ENCODE measurements around the gene ENOX1. TPM values are rescaled to one million over a fixed set of nuclear protein-coding genes. Genes with fewer than 3 reads are reported as not detected.

The ENOX1 gene
- total RNA-seq, 2 donors from 2014 or later = 0.33 TPM; not detected in 1

GRCh38 chr13:43369319-43369718 lies 417.5 kb downstream of the ENOX1 start:
- Histone ChIP-seq H3K27ac (ENCODE audit: low read depth, low read length) (no peak overlapping the region), H3K4me1 (ENCODE audit: control insufficient read depth, insufficient read depth, low read length) (no peaks in the 10 kb centered on the region), H3K9me3 (ENCODE audit: control insufficient read depth, low read length) (no peaks in the 10 kb centered on the region), H3K27me3 (ENCODE audit: control insufficient read depth, insufficient read depth, low read length, poor library complexity, severe bottlenecking) (no peaks in the 10 kb centered on the region), H3K4me3 (ENCODE audit: low read length) (no peak overlapping the region), H3K9ac (ENCODE audit: extremely low read depth, low read length, poor library complexity, severe bottlenecking) (no peak overlapping the region), H3K36me3 (ENCODE audit: control insufficient read depth, insufficient read depth, low read length) (no peaks in the 10 kb centered on the region)
- Mint-ChIP-seq H3K36me3 (ENCODE audit: low read depth) (no peaks in the 10 kb centered on the region), H3K27ac (no peak overlapping the region), H3K4me1 (no peaks in the 10 kb centered on the region), H3K27me3 (ENCODE audit: insufficient read depth) (no peaks in the 10 kb centered on the region), H3K4me3 (no peak overlapping the region), H3K9me3 (no peaks in the 10 kb centered on the region)
- WGBS, 2 experiments (ENCODE audit: insufficient coverage in 1 of 2, insufficient read length in 1 of 2) = 69 to 100% methylated on average over 2 to 4 of the region's 4 CpGs
- no peak for DNase-seq
- no peak for TF ChIP-seq CTCF (conservative IDR thresholded peaks at IDR 0.05)

GRCh38 chr13:43368003-43368402 lies 418.8 kb downstream of the ENOX1 start:
- Histone ChIP-seq H3K9ac (ENCODE audit: extremely low read depth, low read length, poor library complexity, severe bottlenecking) (no peak overlapping the region), H3K36me3 (ENCODE audit: control insufficient read depth, insufficient read depth, low read length) (no peaks in the 10 kb centered on the region), H3K27ac (ENCODE audit: low read depth, low read length) (no peak overlapping the region), H3K27me3 (ENCODE audit: control insufficient read depth, insufficient read depth, low read length, poor library complexity, severe bottlenecking) (no peaks in the 10 kb centered on the region), H3K9me3 (ENCODE audit: control insufficient read depth, low read length) (no peaks in the 10 kb centered on the region), H3K4me1 (ENCODE audit: control insufficient read depth, insufficient read depth, low read length) (no peaks in the 10 kb centered on the region), H3K4me3 (ENCODE audit: low read length) (no peak overlapping the region)
- DNase-seq = no peak
- Mint-ChIP-seq H3K4me1 (no peaks in the 10 kb centered on the region), H3K4me3 (no peak overlapping the region), H3K9me3 (no peaks in the 10 kb centered on the region), H3K27me3 (ENCODE audit: insufficient read depth) (no peaks in the 10 kb centered on the region), H3K27ac (no peak overlapping the region), H3K36me3 (ENCODE audit: low read depth) (no peaks in the 10 kb centered on the region)
- no peak for TF ChIP-seq CTCF (conservative IDR thresholded peaks at IDR 0.05)
- WGBS, 2 experiments (ENCODE audit: insufficient coverage in 1 of 2, insufficient read length in 1 of 2) = 75 to 76% methylated on average over 2 to 3 of the region's 3 CpGs

GRCh38 chr13:43365039-43365344 lies 421.8 kb downstream of the ENOX1 start:
- Histone ChIP-seq H3K4me1 (ENCODE audit: control insufficient read depth, insufficient read depth, low read length) (no peaks in the 10 kb centered on the region), H3K9ac (ENCODE audit: extremely low read depth, low read length, poor library complexity, severe bottlenecking) (no peak overlapping the region), H3K27ac (ENCODE audit: low read depth, low read length) (peak overlapping the region; percentile 5)

More at GRCh38 chr13:43365039-43365344, 421.8 kb downstream of the ENOX1 start:
- Histone ChIP-seq H3K27me3 (ENCODE audit: control insufficient read depth, insufficient read depth, low read length, poor library complexity, severe bottlenecking) (no peaks in the 10 kb centered on the region), H3K36me3 (ENCODE audit: control insufficient read depth, insufficient read depth, low read length) (no peaks in the 10 kb centered on the region), H3K9me3 (ENCODE audit: control insufficient read depth, low read length) (no peaks in the 10 kb centered on the region), H3K4me3 (ENCODE audit: low read length) (no peak overlapping the region)
- H3K4me1 Mint-ChIP-seq = peaks cover 9% of the 10 kb centered on the region
- no peak overlapping the region for H3K27ac Mint-ChIP-seq
- WGBS, 2 experiments (ENCODE audit: insufficient coverage in 1 of 2, insufficient read length in 1 of 2) = 29 to 78% methylated on average over 1 to 3 of the region's 3 CpGs
- peaks cover 2% of the 10 kb centered on the region for H3K27me3 Mint-ChIP-seq (ENCODE audit: insufficient read depth)
- TF ChIP-seq CTCF (conservative IDR thresholded peaks at IDR 0.05) = no peak
- H3K4me3 Mint-ChIP-seq = no peak overlapping the region
- no peak for DNase-seq
- H3K36me3 Mint-ChIP-seq (ENCODE audit: low read depth) = no peaks in the 10 kb centered on the region
- H3K9me3 Mint-ChIP-seq = no peaks in the 10 kb centered on the region

All from endodermal cell (in vitro differentiated cells).